ENCODE data around the gene GPX2.
"Not testable (repeated sequence)": the region's sequence is repeated elsewhere in the genome, so short reads cannot be mapped to it uniquely, and the experiment has no call there.

GPX2 gene

DNA sequence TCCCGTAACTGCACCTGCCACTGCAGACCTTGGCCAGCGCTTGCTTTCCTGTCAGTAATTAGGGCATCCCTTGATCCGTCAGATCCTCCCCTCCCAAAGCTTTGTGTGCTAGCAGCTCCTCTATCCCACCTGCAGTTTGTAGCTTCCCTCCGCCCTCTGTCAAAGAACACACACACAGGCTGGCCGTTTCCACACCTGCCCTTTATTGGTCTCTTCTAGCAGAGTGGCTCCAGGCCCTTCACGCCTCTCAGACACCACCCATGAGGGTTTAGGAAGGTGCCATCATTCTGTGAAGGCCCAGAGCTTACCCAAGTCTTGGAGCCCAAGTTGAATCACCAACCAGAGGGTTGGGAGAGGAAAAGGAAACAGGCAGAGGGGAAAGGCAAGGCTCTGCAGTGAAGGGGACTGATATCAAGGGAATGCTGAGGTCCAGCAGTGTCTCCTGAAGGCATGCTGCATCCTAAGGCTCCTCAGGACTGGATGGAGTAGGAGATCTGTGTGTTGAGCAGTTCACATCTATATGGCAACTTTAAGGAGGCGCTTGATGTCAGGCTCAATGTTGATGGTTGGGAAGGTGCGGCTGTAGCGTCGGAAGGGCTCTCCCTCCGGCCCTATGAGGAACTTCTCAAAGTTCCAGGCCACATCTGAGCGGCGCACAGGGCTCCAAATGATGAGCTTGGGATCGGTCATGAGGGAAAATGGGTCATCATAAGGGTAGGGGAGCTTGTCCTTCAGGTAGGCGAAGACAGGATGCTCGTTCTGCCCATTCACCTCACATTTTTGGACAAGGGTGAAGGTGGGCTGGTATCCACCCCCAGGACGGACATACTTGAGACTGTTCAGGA is 3.4 kb downstream of the GPX2 start:
- DNase-seq (ENCODE audit: low read depth): no peak

DNA sequence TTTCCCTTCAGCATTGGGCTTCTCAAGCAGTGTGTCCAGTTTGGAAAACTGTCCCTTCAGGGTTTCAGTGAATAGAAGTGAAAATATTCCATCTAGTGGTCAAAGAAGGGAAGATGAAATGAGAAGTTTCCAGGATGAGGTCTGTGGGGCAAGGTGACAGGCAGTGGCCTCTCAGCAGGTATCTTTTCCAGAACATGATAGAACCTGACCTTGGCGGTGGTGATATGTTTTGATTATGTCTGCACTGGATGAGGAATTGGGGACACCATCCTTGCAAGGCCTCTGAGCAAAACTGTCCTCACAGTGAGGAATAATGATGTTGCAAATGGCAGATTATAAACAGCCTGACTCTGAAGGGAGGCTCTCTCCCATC is 4.7 kb downstream of the GPX2 start:
- no peak for DNase-seq (ENCODE audit: low read depth)

DNA sequence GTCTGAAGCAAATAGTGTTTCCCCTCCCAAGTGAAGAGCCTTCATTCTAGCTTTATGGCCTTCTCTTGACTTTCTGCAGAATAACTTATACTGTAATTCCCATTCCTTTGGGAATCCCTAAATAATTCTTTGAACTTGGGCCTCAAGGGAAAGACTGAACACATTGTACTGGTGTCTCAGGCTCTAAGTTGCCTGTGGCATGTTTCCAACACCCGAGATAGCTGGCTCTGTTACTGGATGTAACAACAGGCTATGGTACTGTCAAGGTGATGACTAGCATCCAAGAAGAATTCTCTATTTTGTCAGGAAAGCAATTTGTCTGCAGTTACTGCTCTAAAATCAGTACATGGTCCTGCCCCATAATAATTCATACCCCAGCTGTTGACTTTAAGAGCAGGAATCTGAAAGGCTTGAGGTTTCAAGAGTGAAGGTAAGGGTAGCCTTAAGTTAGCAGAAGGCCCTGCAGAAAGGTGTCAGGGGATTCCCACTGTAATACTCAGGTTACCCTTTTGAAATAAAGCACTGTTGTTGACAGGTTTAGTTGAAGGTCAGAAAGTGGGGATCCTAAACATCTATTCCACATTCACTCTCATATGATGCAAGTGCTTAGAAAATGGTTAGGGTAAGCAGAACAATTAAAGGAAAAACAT is 5.2 kb downstream of the GPX2 start:
- DNase-seq (ENCODE audit: low read depth): no peak

DNA sequence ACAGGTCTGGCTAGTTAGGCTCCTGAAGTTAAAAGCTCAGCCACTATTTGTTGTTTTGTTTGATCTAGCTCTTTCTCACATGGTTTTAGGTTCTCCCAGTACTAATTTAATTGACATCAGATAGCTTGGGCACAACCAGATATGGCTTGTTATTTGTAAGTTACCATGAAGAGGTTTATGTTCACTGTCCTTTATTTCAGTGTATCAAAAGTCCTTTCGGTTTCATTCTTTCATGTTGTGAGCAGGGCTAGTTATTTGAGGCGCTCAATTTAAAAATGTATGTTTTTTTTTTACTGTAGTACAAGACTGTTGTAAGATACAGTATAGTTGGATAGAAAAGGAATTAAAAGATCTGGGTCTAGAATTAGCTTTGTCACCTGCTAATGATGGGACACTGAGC is 7.0 kb downstream of the GPX2 start:
- DNase-seq (ENCODE audit: low read depth): no peak

DNA sequence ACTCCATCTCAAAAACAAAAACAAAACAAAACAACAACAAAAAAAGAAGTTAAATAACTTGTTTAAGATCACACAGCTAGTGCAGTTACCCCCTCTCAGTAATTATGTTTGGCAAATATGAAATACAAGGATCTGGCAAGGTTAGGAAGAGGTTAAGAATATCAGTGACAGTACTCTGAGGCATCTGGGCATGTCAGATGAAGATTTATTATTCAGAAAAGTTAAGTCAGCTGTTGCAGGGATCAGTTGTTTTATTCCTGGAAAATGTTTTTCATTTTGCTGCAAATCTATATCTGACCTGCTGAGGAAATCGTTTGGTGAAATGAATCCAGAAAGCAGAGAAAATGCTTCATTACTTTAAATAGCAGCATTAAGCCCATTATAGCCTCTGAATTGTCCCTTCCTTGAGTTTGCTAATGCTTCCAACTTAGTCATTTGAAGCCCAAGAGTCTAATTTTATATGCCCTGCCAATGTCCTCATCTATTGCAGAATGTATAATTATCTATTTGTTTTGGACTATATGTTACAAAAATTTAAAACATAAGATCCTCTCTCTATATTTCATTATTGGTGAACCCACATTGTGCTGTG is 8.1 kb downstream of the GPX2 start:
- no peak for DNase-seq (ENCODE audit: low read depth)

DNA sequence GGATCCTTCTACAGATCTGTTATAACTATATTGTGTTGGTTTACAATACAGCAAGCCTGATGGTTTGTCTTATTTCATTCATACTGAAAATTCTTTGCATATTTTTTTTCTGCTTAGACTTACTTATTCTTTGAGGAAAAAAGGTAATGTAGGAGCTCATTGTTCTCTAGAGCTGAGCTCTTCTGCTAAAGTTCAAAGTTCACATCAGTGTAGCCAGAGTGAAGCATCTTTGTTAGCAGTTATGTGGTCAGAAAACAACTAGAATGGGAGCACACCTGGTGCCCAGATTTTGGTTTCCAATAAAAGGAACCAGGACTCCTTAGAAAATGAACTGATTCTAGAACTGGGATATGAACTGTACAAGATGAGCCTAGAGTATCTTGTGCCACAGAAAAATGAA is 10.3 kb downstream of the GPX2 start:
- no peak for DNase-seq (ENCODE audit: low read depth)

DNA sequence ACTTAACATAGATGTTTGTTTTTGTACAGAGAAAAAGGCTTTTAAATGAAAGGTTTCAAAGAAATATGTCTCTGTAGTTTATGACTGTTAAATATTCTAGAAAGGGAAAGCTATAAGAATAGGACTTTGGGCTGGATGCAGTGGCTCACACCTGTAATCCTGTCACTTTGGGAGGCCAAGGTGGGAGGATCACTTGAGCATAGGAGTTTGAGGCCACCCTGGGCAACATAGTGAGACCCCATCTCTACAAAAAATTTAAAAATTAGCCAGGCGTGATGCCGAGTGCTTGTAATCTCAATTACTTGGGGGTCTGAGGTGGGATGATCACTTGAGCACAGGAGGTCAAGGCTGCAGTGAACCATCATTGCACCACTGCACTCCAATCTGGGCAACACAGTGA is 11.4 kb downstream of the GPX2 start:
- DNase-seq (ENCODE audit: low read depth): no peak

DNA sequence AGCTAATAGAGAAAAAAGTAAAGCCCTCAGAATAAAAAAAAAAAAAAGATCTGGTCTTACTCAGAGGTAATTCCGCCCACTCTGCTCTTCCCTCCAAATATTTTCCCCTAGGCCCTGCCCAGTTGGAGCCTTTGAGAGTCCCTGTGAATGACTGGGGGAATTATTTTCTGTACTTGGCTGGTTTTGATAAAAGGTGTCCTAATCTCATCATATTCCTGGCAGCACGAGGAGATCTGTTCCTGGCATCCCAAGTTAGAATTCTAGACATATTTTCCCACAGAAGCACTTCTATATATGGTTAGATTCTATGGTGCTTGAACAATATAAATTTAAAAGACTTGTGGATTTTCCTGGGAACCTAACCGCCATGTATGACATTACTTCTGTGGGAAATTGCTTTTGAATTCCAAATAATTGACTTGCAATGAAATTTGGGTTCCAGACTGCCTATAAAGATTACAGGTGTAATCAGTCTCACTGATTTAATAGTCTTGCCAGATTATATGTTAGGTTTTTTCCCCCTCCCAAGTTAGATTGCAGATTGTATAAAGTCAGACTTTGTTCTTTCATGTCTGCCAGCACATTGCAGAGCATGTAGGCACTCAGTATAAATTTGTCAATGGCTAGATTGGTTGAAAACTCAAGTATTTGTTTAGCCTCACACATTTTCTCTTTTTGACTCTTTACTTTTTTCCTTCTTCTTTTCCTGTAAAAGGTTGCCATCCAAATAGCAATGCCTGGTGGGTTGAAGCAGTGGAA is 12.3 kb downstream of the GPX2 start:
- DNase-seq (ENCODE audit: low read depth): no peak

DNA sequence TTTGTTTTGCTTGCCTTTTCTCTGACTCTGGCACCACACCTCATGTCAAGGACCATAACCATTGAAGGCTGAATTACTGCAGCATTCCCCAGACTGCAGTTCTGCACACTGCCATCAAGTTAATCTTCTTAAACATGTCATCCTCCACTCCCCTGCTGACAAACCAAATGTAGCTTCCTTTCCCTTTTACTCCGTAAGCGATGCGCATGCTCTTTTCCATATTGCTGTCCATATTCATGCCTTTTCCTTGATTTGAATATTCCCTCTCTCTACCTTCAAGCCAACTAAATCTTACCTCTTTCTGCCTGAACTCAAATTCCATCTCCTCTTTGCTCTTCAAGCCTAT is 13.6 kb downstream of the GPX2 start:
- DNase-seq (ENCODE audit: low read depth): no peak

DNA sequence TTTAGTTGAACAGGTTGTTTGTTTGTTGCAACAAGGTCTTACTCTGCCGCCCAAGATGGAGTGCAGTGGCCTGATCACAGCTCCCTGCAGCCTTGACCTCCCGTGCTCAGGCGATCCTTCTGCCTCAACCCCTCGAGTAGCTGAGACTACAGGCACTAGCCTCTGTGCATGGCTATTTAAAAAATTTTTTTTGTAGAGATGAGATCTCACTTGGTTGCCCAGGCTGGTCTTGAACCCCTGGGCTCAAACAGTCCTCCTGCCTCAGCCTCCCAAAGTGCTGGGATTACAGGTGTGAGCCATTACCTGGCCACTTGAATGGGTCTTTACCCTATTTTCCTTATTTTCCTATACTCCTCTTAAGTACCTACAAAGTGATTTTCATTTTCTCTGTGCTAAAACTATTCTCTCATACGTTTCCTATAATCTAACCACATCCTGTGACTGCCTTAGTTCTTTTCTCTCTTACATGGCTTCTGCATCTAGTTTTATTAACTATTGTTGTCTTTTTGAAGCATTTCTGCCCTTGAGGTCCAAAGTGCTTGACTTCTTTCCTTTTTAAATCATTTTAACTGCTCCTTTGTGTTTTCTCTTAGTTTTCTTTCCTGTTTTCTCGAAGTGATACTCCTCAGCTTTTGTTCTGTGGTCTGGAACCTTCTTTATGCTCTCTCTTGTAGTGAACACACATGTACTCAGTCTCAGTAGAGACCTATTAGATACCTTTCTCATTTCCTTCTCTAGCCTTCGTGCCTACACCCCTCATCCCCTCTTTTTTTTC is 14.1 kb downstream of the GPX2 start:
- DNase-seq (ENCODE audit: low read depth): no peak

DNA sequence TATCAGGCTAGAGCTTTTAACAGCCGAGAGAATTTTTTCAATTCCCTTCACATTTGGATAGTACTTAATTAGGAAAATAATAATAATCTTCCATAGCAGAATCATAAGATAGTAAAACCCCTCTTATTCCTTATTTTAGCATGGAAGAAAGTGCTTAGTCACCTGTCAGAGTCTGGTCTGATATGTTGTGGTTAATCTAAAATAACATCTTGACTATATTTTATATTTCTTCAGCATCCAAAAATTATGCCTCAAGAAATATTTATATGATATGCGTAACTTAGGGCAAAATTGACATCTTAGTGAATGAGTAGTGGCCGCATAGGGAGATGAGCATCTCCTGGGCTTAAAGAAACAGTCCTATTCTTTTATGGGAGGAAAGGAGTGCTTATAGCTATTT is 15.5 kb downstream of the GPX2 start:
- no peak for DNase-seq (ENCODE audit: low read depth)

DNA sequence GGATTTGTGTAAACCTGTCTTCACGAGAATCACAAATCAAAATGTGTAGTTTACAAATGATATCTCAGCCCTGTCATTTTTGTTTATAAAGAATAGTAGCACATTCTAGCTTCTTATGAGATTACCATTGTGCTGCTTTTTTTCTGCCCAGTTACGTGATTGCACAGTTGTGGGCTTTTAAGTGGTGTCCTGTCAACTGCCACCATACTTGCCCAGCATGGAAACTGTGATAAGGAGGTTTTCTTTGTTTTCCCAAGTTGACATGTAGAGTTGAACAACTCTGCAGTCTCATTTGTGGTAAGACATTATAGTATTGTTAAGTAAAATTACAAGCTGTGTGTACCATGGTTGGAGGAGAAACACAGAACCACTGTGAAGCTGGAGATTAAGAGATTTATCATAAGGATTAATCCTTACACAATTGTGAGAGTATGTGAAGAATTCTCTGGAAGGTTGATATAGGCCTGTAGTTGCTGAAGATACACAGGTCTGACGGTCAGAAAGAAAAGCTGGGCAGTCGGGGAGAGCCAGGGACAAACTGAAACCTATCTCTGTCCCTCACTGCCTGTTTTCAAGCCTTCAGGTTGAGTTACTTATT is 16.0 kb downstream of the GPX2 start:
- no peak for DNase-seq (ENCODE audit: low read depth)

DNA sequence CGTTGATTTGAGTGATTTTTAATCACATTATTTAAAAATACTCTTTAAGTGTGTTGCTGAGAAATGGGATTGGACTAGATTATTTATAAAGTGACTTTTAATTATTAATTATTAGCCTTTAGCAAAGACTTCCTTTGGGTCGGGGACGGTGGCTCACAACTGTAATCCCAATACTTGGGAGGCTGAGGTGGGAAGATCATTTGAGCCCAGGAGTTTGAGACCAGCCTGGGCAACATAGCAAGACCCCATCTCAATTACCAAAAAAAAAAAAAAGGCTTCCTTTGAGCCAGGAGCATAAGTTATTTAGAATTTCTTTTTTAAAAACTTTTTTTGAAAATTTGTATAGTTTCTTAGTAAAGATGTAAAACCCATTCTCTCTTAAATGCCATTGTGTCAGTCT is 19.5 kb downstream of the GPX2 start:
- no peak for DNase-seq (ENCODE audit: low read depth)

DNA sequence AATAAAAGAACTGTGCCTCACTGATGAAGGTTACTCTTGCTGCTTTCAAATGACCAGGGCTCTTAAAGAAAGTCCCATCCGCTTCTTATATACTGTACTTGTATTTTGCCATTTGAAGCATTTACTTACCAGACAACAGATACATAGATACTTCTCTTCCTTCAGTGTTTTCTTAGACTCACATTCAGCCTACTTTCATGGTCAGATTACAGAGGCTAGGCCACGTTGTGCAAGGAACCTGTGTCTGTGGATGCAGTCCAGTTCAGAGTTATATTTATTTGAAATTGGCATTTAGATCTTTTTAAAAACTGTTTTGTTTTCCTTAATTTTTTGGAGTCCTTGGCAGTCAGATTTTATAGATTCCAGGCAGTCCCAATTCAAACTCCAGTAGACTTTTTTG is 22.1 kb downstream of the GPX2 start:
- no peak for DNase-seq (ENCODE audit: low read depth)

DNA sequence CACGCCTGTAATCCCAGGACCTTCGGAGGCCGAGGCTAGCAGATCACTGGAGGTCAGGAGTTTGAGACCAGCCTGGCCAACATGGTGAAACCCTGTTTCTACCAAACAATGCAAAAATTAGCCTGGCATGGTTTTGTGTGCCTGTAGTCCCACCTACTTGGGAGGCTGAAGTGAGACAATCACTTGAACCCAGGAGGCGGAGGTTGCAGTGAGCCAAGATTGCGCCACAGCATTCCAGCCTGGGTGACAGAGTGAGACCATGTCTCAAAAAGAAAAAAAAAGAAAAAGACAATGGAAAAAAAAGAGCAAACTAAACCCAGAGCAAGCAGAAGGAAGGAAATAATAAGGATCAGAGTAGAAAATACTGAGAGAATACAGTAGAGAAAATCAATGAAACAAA is 22.9 kb downstream of the GPX2 start:
- no peak for DNase-seq (ENCODE audit: low read depth)

DNA sequence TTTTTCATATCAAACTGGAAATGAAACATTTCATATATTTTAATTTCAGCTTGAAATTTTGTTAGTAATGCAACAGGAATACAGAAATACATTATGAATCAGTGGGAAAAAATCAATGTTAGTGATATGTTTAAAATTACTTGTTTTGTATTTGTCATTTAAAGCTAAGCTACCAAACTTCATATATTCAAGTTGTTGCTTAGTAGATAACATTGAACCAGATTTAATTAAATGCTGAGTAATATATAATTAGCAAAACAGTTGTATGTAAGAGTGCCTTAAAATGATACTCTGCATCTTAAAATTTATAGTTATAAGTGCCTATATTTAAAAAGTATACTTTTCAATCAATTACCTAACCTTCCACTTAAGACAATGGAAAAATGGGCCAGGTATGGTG is 23.3 kb downstream of the GPX2 start:
- no peak for DNase-seq (ENCODE audit: low read depth)

DNA sequence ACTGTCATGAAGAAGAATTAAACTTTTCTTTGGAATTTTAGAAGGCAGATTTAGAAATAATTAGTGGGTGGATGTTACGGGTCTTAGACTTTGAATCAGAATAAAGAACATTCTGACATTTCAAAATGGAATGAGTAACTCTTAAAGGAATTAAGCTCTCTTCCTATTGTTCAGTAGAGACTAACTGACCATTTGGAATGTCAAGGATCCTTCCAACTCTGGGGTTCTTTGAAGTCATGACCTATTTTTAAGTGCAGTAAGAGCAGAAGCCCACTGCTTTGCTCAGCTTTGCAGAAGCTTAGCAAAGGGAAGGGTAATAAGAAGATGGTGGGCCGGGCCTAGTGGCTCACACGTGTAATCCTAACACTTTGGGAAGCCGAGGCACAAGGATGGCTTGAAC is 24.3 kb downstream of the GPX2 start:
- no peak for DNase-seq (ENCODE audit: low read depth)

DNA sequence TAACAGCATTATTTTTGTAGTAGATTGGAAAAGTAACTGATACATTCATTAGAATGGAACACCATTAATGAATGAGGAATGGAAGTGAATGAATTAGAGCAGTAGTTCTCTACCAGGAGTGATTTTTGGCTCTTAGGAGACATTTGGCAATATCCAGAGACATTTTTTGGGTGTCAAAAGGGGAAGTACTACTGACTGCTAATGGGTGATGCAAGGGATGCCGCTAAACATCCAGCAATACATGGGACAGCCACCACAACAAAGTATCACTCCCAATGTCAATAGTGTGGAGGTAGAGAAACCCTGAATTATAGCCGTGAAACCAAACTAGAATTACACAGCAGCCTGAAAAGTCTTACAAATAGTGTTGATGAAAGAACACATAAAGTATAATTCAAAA is 26.7 kb downstream of the GPX2 start:
- no peak for DNase-seq (ENCODE audit: low read depth)

DNA sequence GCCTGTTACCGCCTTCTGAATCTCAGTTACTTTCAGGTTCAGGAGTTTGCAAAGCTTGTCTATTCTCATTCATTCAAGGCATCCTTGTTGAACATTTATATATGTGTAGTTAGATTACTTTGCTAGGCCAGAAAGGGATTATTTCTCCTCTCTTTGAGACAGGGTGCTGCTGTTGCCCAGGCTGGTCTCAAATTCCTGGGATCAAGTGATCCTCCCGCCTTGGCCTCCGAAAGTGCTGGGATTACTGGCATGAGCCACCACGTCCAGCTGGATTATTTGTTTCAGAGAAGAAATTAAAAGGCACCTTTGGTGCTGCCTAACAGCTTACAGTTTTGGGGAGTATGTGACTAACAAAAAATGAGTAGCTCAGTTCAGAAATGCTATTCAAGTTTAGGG is 27.5 kb downstream of the GPX2 start:
- DNase-seq (ENCODE audit: low read depth): no peak

DNA sequence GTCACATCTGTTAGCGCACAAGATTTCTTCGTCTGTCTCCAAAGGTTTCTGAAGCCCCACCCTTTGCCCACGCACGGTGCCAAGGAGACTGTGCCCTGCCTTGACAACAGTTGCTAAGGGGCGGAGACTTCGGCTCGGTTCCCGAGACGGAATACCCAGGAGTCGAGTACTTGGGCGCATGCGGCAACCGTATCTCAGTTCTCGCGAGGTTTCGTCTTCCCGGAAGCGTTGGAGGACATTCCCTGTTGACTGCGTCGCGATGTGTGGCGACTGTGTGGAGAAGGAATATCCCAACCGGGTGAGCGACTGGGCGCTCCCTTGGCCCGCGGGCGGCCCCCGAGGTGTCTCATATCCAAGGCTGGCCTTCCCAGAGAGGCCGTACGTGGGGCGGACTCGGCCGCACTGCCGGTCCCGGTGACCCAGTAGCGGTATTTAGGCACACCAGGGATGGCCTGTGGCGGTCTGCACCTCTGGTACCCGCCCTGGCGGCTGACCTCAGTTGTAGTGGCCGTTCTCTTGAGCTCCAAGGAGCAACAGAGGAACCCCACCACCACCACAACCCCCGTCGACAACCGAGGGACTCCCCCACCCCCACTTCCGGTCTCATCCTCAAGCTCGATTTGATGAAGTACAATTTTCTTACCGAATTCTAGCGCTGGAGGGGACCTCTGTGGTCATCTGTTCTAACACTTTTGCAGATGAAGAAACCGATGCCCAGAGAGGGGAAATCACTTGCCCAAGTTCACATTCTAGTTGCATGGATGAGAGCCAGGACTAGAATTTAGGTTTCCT is 28.1 kb downstream of the GPX2 start, which contains the start of gene CHURC1:
TSS of gene CHURC1 (plus strand) at position 219 of the 792 bp plus-strand sequence. CDS start at position 260, 41 bp downstream.
- DNase-seq (ENCODE audit: low read depth): peak; percentile 77

DNA sequence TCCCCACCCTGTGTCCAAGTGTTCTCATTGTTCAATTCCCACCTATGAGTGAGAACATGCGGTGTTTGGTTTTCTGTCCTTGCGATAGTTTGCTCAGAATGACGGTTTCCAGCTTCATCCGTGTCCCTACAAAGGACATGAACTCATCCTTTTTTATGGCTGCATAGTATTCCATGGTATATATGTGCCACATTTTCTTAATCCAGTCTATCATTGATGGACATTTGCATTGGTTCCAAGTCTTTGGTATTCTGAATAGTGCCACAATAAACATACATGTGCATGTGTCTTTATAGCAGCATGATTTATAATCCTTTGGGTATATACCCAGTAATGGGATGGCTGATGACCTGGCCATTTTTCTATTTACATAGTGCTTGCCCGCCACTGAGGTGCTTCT is 29.1 kb downstream of the GPX2 start:
- not testable (repeated sequence) for DNase-seq (ENCODE audit: low read depth)

All from stimulated activated CD8-positive, alpha-beta memory T cell treated with anti-CD3 and anti-CD28 coated beads, Interleukin-15, amount 100 ng/mL, for 24 hours (primary cell).